ENCODE results near the gene GNL3. TPM values are rescaled to one million over a fixed set of nuclear protein-coding genes. Genes with fewer than 3 reads are reported as not detected.

GNL3 gene
- total and polyA plus RNA-seq, 2 of the 8 experiments (the other 6 are each of a cell fraction or from before 2014, with no cell fraction given), result 45.5 to 184 TPM

DNA sequence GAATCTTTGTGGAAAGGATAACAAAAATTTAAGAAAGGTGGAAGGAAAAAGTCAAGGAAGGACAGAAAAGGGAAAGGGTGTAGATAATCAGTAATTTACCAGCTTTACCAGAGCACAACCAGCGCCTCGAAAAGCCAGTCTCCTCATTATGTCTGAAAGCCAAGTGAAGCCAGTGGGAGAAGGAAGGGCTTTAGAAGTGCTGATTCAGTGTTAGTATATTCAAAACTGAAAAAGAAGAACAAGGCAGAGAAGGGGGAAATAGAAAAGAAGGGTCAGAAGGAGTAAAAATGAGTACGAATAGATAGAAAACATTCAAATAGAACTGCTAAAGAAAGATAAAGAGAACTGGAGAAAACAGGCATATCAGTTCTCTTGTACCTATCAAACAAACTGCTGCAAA, 4.2 kb upstream of the GNL3 start:
- Histone ChIP-seq H2BK15ac (ENCODE audit: low read length) (no peak overlapping the region), H3K79me1 (ENCODE audit: low read depth, low read length) (no peaks in the 10 kb centered on the region), H3K9me3 (ENCODE audit: insufficient read depth in 2 of 2, low read depth in 1 of 2, low read length in 1 of 2) (no peaks in the 10 kb centered on the region), H3K36me3 (ENCODE audit: control insufficient read depth in 2 of 4, insufficient read depth in 4 of 4, low read length in 3 of 4) (peaks cover 9 to 27% (median 17%) of the 10 kb centered on the region in 4 experiments; a peak in 7 of 8 replicates), H3K18ac (ENCODE audit: extremely low read depth, low read length) (no peak overlapping the region), H3K4me2 (ENCODE audit: insufficient read depth in 1 of 2, low read depth in 2 of 2, low read length in 2 of 2) (no peak overlapping the region), H3K23me2 (ENCODE audit: low read depth, low read length) (no peaks in the 10 kb centered on the region), H2BK120ac (replicated peaks; ENCODE audit: low read depth, low read length) (no peak overlapping the region), H3K56ac (replicated peaks; ENCODE audit: insufficient read length, low read depth, low read length) (no peak overlapping the region), H3K4me3 (ENCODE audit: extremely low read depth in 1 of 4, insufficient read depth in 2 of 4, low read depth in 3 of 4, low read length in 4 of 4) (no peak overlapping the region), H2BK12ac (ENCODE audit: low read depth, low read length) (no peak overlapping the region), H4K91ac (replicated peaks; ENCODE audit: insufficient read length, low read length) (no peak overlapping the region), H3K27ac (ENCODE audit: low read depth, low read length) (no peak overlapping the region), H2AFZ (ENCODE audit: low read length) (no peak overlapping the region), H2AK5ac (ENCODE audit: low read depth, low read length) (no peak overlapping the region), H3K4me1 (replicated peaks in 1 of 4; ENCODE audit: control insufficient read depth in 3 of 4, insufficient read depth in 4 of 4, low read length in 3 of 4) (no peaks in the 10 kb centered on the region; a peak in 3 of 7 replicates), H2BK20ac (ENCODE audit: low read length) (no peak overlapping the region), H3K23ac (ENCODE audit: insufficient read length) (no peak overlapping the region), H3K9ac (replicated peaks in 1 of 4; ENCODE audit: extremely low read depth in 1 of 4, low read depth in 3 of 4, low read length in 3 of 4) (no peak overlapping the region; a peak in 1 of 7 replicates), H3K27me3 (replicated peaks in 1 of 4; ENCODE audit: control insufficient read depth in 3 of 4, extremely low read depth in 1 of 4, insufficient read depth in 3 of 4, low read length in 3 of 4) (no peaks in the 10 kb centered on the region), H4K5ac (ENCODE audit: insufficient read length, low read depth, low read length) (no peak overlapping the region), H3K4ac (replicated peaks; ENCODE audit: insufficient read length, low read depth, low read length) (no peak overlapping the region), H4K20me1 (replicated peaks in 1 of 2; ENCODE audit: control insufficient read depth in 1 of 2, insufficient read depth in 2 of 2, low read length in 2 of 2) (peaks cover 0 to 2% of the 10 kb centered on the region in 2 experiments), H3K79me2 (ENCODE audit: control insufficient read depth in 1 of 2, insufficient read depth in 2 of 2, low read length in 2 of 2) (peaks cover 7 to 61% of the 10 kb centered on the region in 2 experiments), H2BK5ac (ENCODE audit: low read depth, low read length) (no peak overlapping the region), H4K8ac (ENCODE audit: extremely low read depth, insufficient read depth, low read length) (no peak overlapping the region), H3K14ac (ENCODE audit: insufficient read length) (no peak overlapping the region)
- DNase-seq (ENCODE audit: low read depth in 1 of 2, low spot score in 2 of 2) (no peak), FAIRE-seq (no peak)
- ChIA-PET CTCF (ENCODE audit: partially characterized antibody) (interaction anchor here (0.9 to 1.5 kb wide), 2 partner anchors 15 to 22 kb away, joined by 3 to 4 read pairs; no protein-coding TSS in a partner anchor), POLR2A (ENCODE audit: partially characterized antibody) (interaction anchor here (1.1 kb wide), 1 partner anchor 11 kb away, joined by 6 read pairs; no protein-coding TSS in a partner anchor)
- 92% methylated on average over 3 of the region's 3 CpGs; no CpG with 5 or more reads in 1 of the 2 experiments for WGBS, 2 experiments (ENCODE audit: extremely low coverage in 1 of 2, insufficient coverage in 1 of 2, insufficient read length in 1 of 2, insufficient replicate concordance in 2 of 2, low coverage in 1 of 2, low lambda C conversion rate in 2 of 2, missing lambda C conversion rate in 1 of 2)
- no peak for TF ChIP-seq TAF1 (IDR thresholded peaks at IDR 0.05; ENCODE audit: low read depth, low read length)
- no peak for TF ChIP-seq SIRT6 (IDR thresholded peaks at IDR 0.05; ENCODE audit: low read length)
- TF ChIP-seq, protein P1, sequence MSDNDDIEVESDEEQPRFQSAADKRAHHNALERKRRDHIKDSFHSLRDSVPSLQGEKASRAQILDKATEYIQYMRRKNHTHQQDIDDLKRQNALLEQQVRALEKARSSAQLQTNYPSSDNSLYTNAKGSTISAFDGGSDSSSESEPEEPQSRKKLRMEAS (IDR thresholded peaks at IDR 0.05), result no peak
- no peak for TF ChIP-seq JUND (IDR thresholded peaks at IDR 0.05; ENCODE audit: low read length)
- no peak for TF ChIP-seq RBBP5 (IDR thresholded peaks at IDR 0.05; ENCODE audit: borderline replicate concordance, low read depth, low read length)
- TF ChIP-seq ASH2L (IDR thresholded peaks at IDR 0.05; ENCODE audit: low read length), result no peak
- no peak for TF ChIP-seq KDM1A (IDR thresholded peaks at IDR 0.05; ENCODE audit: borderline replicate concordance, low read length)
- no peak for TF ChIP-seq POLR2A (IDR thresholded peaks at IDR 0.05; ENCODE audit: control extremely low read depth in 1 of 2, low read depth in 2 of 2, low read length in 2 of 2)
- TF ChIP-seq BRCA1 (IDR thresholded peaks at IDR 0.05; ENCODE audit: low read depth, low read length), result no peak
- no peak for TF ChIP-seq CHD1 (IDR thresholded peaks at IDR 0.05; ENCODE audit: low read depth, low read length)
- no peak for TF ChIP-seq KDM4A (IDR thresholded peaks at IDR 0.05; ENCODE audit: low read depth, low read length, severe bottlenecking)
- no peak for TF ChIP-seq RNF2 (IDR thresholded peaks at IDR 0.05; ENCODE audit: borderline replicate concordance, low read depth, low read length, missing control alignments, poor library complexity, severe bottlenecking)
- TF ChIP-seq TAF7 (optimal IDR thresholded peaks at IDR 0.05; ENCODE audit: borderline replicate concordance, low read depth, low read length), result no peak
- no peak for TF ChIP-seq JUN (IDR thresholded peaks at IDR 0.05; ENCODE audit: low read depth, low read length)
- TF ChIP-seq FOSL1 (IDR thresholded peaks at IDR 0.05; ENCODE audit: insufficient read depth, low read depth, low read length), result no peak

Data from H1 (cell line).